Endothelial cell of umbilical vein (primary cell): ENCODE data around the gene MYO9B. TPM values are rescaled to one million over a fixed set of nuclear protein-coding genes. Genes with fewer than 3 reads are reported as not detected.
"Not testable (repeated sequence)": the region's sequence is repeated elsewhere in the genome, so short reads cannot be mapped to it uniquely, and the experiment has no call there.

Source experiments
- BruUV-seq: library from RNA; stranded (reverse); fragments of 400-500 nt; replicated peaks from 2 replicates; lab custom pipeline; 2021; lab: Mats Ljungman, UMichigan
- CTCF ChIA-PET: fragments of 300-600, 350-600 bp; sonication (Branson Sonifier 250); formaldehyde crosslinking; loops from one replicate; lab custom pipeline; 2021; ENCODE audit warnings: antibody characterized with exemption, inconsistent platforms; lab: Charles Lee
- POLR2A ChIA-PET: fragments of 300-600, 350-600 bp; sonication (Branson Sonifier 250); formaldehyde crosslinking; loops from one replicate; lab custom pipeline; 2021; ENCODE audit warnings: antibody characterized with exemption, inconsistent platforms; lab: Charles Lee
- DNase-seq: peaks from one replicate; pipeline ENCODE4 v3.0.0-alpha.2; 2011; ENCODE audit warnings: low read depth, low spot score
- FAIRE-seq: peaks from 2 replicates; lab custom pipeline; 2011; peaks lifted over from hg19 to GRCh38; lab: Jason Lieb, UNC
- H2AFZ ChIP-seq: 2 replicates; pipeline ENCODE4 v1.6.0; 2012; ENCODE audit warnings: low read depth, low read length, control low read depth, inconsistent platforms
- H3K27ac ChIP-seq: 2 replicates; pipeline ENCODE4 v1.5.1; 2011; ENCODE audit warnings: low read depth, mild to moderate bottlenecking, control low read depth, low read length, moderate library complexity; ENCODE audit not compliant: insufficient read depth
- H3K27me3 ChIP-seq, 2 experiments: 2 replicates each; pipeline versions ENCODE4 v1.6.0 to v1.6.1; 2011; ENCODE audit warnings: low read length in 2 of 2, mixed read lengths in 1 of 2; ENCODE audit not compliant: control insufficient read depth in 2 of 2, insufficient read depth in 2 of 2
- H3K36me3 ChIP-seq, 2 experiments: 2 replicates in 1 of 2; 3 replicates in 1 of 2; pipeline ENCODE4 v1.5.1; 2011; ENCODE audit warnings: low read length in 2 of 2, mild to moderate bottlenecking in 1 of 2, moderate library complexity in 1 of 2; ENCODE audit not compliant: control insufficient read depth in 2 of 2, insufficient read depth in 2 of 2; ENCODE audit errors: extremely low read depth in 1 of 2
- H3K4me1 ChIP-seq: 3 replicates; pipeline ENCODE4 v1.5.1; 2011; ENCODE audit warnings: mild to moderate bottlenecking, low read length; ENCODE audit not compliant: control insufficient read depth, insufficient read depth; ENCODE audit errors: extremely low read depth
- H3K4me2 ChIP-seq: 2 replicates; pipeline ENCODE4 v1.6.1; 2011; ENCODE audit warnings: low read length, control low read depth, mixed read lengths; ENCODE audit not compliant: insufficient read depth
- H3K4me3 ChIP-seq, 3 experiments: fragments of 200-600 bp in 1 of 3; sonication (generic), shearing (Covaris generic) in 1 of 3; replicated peaks in 1 of 3; 2 replicates each; pipeline ENCODE4 v1.5.1; 2011 to 2016; ENCODE audit warnings: control low read depth in 3 of 3, low read length in 3 of 3, mild to moderate bottlenecking in 2 of 3, inconsistent platforms in 1 of 3, low read depth in 1 of 3, moderate library complexity in 1 of 3; ENCODE audit not compliant: insufficient read depth in 1 of 3
- H3K79me2 ChIP-seq: 2 replicates; pipeline ENCODE4 v1.6.0; 2012; ENCODE audit warnings: low read length, inconsistent platforms; ENCODE audit not compliant: control insufficient read depth, insufficient read depth
- H3K9ac ChIP-seq: replicated peaks from 2 replicates; pipeline ENCODE3; 2011; ENCODE audit warnings: low read length, control low read depth; ENCODE audit not compliant: insufficient read depth; ENCODE audit errors: extremely low read depth
- H3K9me1 ChIP-seq: replicated peaks from 3 replicates; pipeline ENCODE4 v1.6.0; 2011; ENCODE audit warnings: mild to moderate bottlenecking, low read length; ENCODE audit not compliant: control insufficient read depth, insufficient read depth; ENCODE audit errors: extremely low read depth
- H3K9me3 ChIP-seq: replicated peaks from 2 replicates; pipeline ENCODE4 v1.5.1; 2012; ENCODE audit warnings: low read length, inconsistent platforms; ENCODE audit not compliant: control insufficient read depth, insufficient read depth
- H4K20me1 ChIP-seq: replicated peaks from 2 replicates; pipeline ENCODE3; 2011; ENCODE audit warnings: mild to moderate bottlenecking, low read length; ENCODE audit not compliant: control insufficient read depth, insufficient read depth; ENCODE audit errors: extremely low read depth
- CTCF ChIP-seq, 2 donors: IDR thresholded peaks; 1 replicate in 1 of 2; 2 replicates in 1 of 2; pipeline ENCODE4 v1.5.1; 2011; ENCODE audit warnings: low read length in 2 of 2, mild to moderate bottlenecking in 2 of 2, moderate library complexity in 2 of 2, control low read depth in 1 of 2, inconsistent platforms in 1 of 2, low read depth in 1 of 2; ENCODE audit not compliant: insufficient read depth in 1 of 2; ENCODE audit errors: extremely low read depth in 1 of 2
- EZH2 ChIP-seq: IDR thresholded peaks from 2 replicates; pipeline ENCODE4 v1.6.1; 2012; ENCODE audit warnings: borderline replicate concordance, low read depth, mild to moderate bottlenecking, moderate library complexity, low read length, inconsistent platforms; ENCODE audit not compliant: severe bottlenecking
- FOS ChIP-seq: IDR thresholded peaks from 2 replicates; pipeline ENCODE4 v1.6.1; 2011; ENCODE audit warnings: mild to moderate bottlenecking, low read length, moderate library complexity, borderline replicate concordance; ENCODE audit not compliant: insufficient read depth
- GATA2 ChIP-seq: IDR thresholded peaks from 2 replicates; pipeline ENCODE4 v1.7.0; 2011; ENCODE audit warnings: low read depth, mild to moderate bottlenecking, moderate library complexity, mixed read lengths, low read length; ENCODE audit not compliant: insufficient read length, insufficient read depth
- JUN ChIP-seq: IDR thresholded peaks from 2 replicates; pipeline ENCODE4 v1.6.1; 2011; ENCODE audit warnings: borderline replicate concordance, low read depth; ENCODE audit not compliant: insufficient read length, insufficient read depth
- MAX ChIP-seq: IDR thresholded peaks from 2 replicates; pipeline ENCODE4 v1.6.1; 2011; ENCODE audit not compliant: insufficient read depth, insufficient read length
- MYC ChIP-seq: IDR thresholded peaks from one replicate; pipeline ENCODE4 v1.6.1; 2011; ENCODE audit warnings: mild to moderate bottlenecking, low read depth, low read length
- POLR2A ChIP-seq: IDR thresholded peaks from 2 replicates; pipeline ENCODE4 v1.6.1; 2012; ENCODE audit warnings: low read depth, mild to moderate bottlenecking, control low read depth, low read length
- POLR2AphosphoS5 ChIP-seq: IDR thresholded peaks from 2 replicates; pipeline ENCODE4 v1.6.1; 2012; ENCODE audit warnings: low read depth, mild to moderate bottlenecking, control low read depth, low read length, moderate library complexity; ENCODE audit not compliant: insufficient read depth
- dilution Hi-C: fragments of 300-500 bp; cut with MboI; formaldehyde crosslinking; loops from one replicate; pipeline ENCODE4 v1.15.0; 2019; ENCODE audit warnings: low sequenced_read_pairs; ENCODE audit not compliant: extremely low pct_ligation_motif_present
- intact Hi-C: fragments of 100-400 bp; cut with micrococcal nuclease; formaldehyde crosslinking; loops from one replicate; pipeline ENCODE4 v1.10.0; 2022
- polyA plus RNA-seq, 4 experiments: library from polyadenylated mRNA; depleted of rRNA in 3 of 4; stranded (reverse) in 3 of 4; unstranded in 1 of 4; fragments of >200 nt; gene quantifications; 2 replicates each; pipeline versions ENCODE4 v1.2.1 to v1.2.3, GENCODE V29; 2011 to 2012; ENCODE audit warnings: missing spikeins in 1 of 4
- total RNA-seq: library from RNA; stranded (reverse); gene quantifications from 2 replicates; pipeline ENCODE4 v1.2.3, GENCODE V29; 2021

Gene MYO9B
- total and polyA plus RNA-seq, 2 donors (not counting 3 experiments of a cell fraction or from before 2014, with no cell fraction given), result 64.4 to 119 TPM

- FAIRE-seq, result no peak
- no peak overlapping the region for H2AFZ ChIP-seq
- H3K79me2 ChIP-seq, result no peaks in the 10 kb centered on the region
- H4K20me1 ChIP-seq, result no peaks in the 10 kb centered on the region
- intact Hi-C loops, result no loop called here
- H3K4me2 ChIP-seq, result no peak overlapping the region
- dilution Hi-C loops, result no loop called here
- no peak overlapping the region for H3K9ac ChIP-seq
- no peaks in the 10 kb centered on the region for H3K4me1 ChIP-seq
- DNase-seq, result no peak
- POLR2A ChIA-PET, result no interaction called here
- no peaks in the 10 kb centered on the region for H3K9me1 ChIP-seq
- no peak overlapping the region for H3K27ac ChIP-seq
- no peaks in the 10 kb centered on the region for H3K9me3 ChIP-seq
- TF ChIP-seq MAX (no peak), FOS (no peak), JUN (no peak), CTCF (IDR thresholded peaks at IDR 0.05; ENCODE audit: extremely low read depth in 1 of 2, insufficient read depth in 1 of 2, low read depth in 1 of 2, low read length in 2 of 2) (no peak), EZH2 (no peak), GATA2 (no peak), POLR2AphosphoS5 (no peak), POLR2A (no peak), MYC (no peak)
- peaks cover 40 to 54% of the 10 kb centered on the region in 2 experiments for H3K36me3 ChIP-seq
- H3K4me3 ChIP-seq, result no peak overlapping the region
- CTCF ChIA-PET, result interaction anchor here (1.5 kb wide), 1 partner anchor 93 kb away, joined by 7 read pairs; no protein-coding TSS in a partner anchor
- no TSS peak for BruUV-seq
- H3K27me3 ChIP-seq, result no peaks in the 10 kb centered on the region
These were observed 85.3 kb downstream of the MYO9B start for GRCh38 chr19:17160908-17161307.

- peaks cover 37 to 44% of the 10 kb centered on the region in 2 experiments for H3K36me3 ChIP-seq
- BruUV-seq, H3K27me3 ChIP-seq, dilution Hi-C loops, H3K9me1 ChIP-seq, H3K4me3 ChIP-seq, H3K4me1 ChIP-seq, H3K9ac ChIP-seq, H2AFZ ChIP-seq, H3K27ac ChIP-seq, FAIRE-seq, intact Hi-C loops, H3K9me3 ChIP-seq, CTCF ChIA-PET, POLR2A ChIA-PET, H4K20me1 ChIP-seq, H3K79me2 ChIP-seq, DNase-seq, H3K4me2 ChIP-seq: not testable (repeated sequence)
These were observed 86.6 kb downstream of the MYO9B start for GRCh38 chr19:17162131-17162530.
